COR-L47 (cell line): Measurements from ENCODE around the gene HS3ST3A1.

Experiments
- DNase-seq: peaks from one replicate; lab custom pipeline; 2025; lab: John Stamatoyannopoulos, UW

HS3ST3A1 gene

GRCh38 chr17:13598353-13599167 lies 3.2 kb downstream of the HS3ST3A1 start:
- no peak for DNase-seq

DNA sequence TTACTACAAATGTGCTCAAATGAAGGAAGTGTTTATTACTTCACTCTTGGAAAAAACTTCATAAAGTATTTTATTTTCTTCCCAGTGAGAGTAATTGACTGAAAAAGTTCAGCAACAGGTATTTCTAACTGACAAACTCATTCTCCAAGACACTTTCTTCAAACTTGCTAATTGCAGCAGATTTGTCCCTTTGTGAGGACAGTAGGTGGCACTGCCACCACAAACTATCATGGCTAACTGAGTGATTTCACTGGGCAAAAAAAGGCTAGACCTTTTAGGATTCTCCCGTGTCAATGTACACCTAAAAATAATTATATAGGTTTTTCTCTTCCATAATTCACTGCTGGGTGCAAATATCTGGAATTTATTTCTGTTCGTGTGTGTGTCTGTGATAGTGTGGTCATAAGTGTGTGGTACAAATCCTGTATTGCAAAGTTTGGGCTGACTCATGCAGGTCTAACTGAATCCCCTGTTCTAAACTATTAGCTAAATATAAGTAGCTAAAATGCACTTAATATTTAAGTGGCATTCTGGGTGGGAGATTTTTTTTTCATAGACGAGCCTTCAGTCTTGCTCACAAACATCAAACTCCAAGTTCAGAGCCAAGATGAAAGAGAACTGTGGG lies 3.9 kb downstream of the HS3ST3A1 start:
- DNase-seq, result no peak

DNA sequence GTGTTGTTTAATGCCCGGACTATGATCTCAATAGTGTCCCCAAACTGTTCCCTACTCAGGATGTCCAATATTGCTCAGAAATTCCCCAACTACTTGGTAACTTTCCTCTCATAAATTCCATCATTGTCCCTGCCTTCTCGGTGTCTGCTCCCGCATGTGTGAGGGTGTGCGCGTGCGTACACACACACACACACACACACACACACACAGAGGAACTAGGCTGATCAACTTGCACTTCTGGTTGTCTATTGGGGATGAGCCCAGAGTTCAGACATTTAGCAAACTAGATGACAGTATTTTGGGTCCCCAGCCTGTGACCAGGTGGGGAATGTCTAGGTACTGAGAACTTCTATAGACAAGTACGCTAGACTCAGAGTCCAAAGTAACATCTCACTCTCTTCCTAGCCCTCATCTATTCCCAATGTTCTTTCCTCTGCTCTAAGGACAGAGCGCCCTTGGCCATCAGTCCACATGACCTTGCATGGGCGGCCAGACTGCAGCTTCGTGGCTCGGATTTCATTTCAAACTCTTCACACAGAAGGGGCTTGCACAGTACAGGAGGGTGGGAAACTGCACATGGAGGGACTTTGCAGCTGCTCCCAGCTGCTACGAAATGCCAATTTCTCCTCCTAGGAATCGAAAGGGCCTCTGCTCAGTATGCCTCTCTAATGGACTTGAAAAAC lies 5.3 kb downstream of the HS3ST3A1 start:
- DNase-seq, result no peak

- DNase-seq, result no peak
Observed at GRCh38 chr17:13595599-13595899, 6.2 kb downstream of the HS3ST3A1 start.

DNA sequence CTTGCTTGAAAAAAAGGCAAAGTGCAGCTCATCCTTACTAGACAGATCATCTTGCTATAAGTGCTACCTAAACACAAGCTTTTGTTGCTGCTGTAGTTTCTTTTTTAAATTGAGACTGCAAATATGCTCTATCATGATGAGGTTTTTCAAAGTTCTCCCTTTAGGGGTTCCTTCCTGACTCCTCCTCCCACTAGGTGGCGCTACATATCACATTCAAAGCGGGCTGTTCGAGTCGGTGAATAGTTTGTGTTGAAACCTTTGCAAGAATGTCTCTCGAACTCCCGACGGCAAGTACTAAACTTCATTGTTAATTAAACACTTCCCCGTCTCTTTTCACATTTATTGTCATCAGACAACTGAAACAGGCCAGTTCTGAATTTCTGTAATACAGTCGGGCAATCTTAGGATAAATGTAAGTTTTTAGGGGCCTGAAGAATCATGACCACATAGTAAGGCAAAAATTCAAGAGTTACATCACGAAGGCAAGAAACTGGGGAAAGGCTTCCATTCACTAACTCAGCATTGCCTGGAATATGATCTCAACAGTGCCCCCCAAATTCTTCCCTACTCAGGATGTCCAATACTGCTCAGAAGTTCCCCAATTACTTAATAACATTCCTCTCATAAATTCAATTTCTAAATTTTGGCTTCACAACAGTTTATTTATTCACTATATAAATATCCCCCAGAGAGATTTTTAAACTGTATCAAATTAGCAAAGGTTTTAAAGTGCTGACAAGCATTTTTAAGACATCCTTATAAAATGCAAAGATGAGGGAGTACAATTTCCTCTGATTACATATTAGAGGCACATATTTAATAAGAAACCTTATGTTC lies 6.7 kb downstream of the HS3ST3A1 start:
- DNase-seq, result no peak

- no peak for DNase-seq
Observed at GRCh38 chr17:13594310-13594709, 7.4 kb downstream of the HS3ST3A1 start.

DNA sequence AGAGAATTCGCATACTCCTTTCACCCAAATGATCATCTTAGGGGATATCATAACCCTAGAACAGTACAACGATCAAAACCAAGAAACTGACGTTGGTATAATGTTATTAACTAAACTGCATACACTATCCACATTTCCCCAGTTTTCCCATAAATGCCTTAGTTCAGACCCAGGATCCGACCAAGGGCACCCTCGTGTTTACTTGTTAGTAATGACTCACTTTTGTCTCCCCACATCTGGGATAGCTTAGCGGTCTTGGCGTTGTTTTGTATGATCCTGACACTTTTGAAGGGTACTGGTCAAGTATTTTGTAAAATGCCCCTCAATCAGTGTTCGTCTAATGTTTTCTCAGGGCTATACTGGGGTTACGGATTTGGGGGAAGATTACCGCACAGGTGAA lies 8.0 kb downstream of the HS3ST3A1 start:
- DNase-seq, result no peak

- no peak for DNase-seq
Observed at GRCh38 chr17:13593021-13593751, 8.5 kb downstream of the HS3ST3A1 start.

DNA sequence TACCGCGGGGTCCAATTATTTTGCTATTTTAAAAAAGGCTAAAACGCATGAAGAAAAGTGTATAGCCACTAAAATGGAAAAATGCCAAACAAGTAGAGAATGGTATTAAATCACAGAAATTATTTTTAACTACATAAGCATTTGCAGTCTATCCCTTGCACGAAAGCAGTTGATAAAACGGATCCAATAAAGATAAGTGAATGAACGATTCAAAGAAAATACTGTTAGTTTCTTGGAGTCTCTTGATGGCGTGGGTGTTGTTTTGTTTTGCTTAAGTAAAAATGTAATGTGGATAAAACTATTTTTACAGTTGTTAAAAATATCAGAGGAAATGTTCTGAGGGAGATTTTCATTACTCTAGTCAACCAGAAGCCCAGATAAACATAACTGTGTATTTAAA lies 9.3 kb downstream of the HS3ST3A1 start:
- no peak for DNase-seq

GRCh38 chr17:13590441-13590840 lies 11.3 kb downstream of the HS3ST3A1 start:
- DNase-seq, result no peak

- no peak for DNase-seq
Observed at GRCh38 chr17:13589658-13590057, 12.1 kb downstream of the HS3ST3A1 start.

DNA sequence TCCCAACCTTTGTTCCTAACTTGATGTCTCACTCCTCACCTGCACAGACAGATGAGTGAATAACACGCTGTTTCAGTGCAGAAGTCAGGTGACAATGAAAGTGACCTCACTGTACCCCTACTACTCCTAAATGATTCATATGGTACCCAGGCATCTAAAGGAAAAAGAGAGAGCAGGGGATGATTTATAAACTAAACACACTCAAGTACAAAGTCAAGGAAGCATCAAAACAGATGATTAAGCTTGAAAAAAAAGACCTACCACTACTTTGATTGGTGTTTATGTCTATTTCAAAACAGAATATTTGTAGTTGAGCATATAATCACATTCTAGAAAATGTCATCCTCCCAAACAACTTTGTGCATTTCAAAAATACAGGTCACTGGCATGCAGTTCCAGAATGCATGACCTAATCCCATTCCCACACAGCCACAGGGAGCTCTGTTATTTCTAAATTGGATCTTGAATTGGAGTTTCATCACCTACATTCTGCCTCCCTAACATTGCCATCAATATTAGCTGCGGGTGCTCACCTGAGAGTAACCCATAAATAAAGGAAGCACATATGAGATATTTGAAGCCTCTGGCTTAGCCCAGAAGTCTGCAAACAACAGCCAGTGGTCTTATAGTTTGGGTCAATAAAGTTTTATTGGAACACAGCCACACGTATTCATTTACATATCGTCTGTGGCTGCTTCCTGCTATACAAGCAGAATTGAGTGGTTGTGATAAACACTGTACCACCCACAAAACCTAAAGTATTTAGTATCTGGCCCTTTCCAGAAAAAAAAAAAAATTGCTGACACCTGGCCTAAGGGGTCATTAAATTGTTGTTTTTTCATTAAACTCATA lies 14.0 kb downstream of the HS3ST3A1 start:
- no peak for DNase-seq

GRCh38 chr17:13584701-13585080 lies 17.0 kb downstream of the HS3ST3A1 start:
- no peak for DNase-seq

DNA sequence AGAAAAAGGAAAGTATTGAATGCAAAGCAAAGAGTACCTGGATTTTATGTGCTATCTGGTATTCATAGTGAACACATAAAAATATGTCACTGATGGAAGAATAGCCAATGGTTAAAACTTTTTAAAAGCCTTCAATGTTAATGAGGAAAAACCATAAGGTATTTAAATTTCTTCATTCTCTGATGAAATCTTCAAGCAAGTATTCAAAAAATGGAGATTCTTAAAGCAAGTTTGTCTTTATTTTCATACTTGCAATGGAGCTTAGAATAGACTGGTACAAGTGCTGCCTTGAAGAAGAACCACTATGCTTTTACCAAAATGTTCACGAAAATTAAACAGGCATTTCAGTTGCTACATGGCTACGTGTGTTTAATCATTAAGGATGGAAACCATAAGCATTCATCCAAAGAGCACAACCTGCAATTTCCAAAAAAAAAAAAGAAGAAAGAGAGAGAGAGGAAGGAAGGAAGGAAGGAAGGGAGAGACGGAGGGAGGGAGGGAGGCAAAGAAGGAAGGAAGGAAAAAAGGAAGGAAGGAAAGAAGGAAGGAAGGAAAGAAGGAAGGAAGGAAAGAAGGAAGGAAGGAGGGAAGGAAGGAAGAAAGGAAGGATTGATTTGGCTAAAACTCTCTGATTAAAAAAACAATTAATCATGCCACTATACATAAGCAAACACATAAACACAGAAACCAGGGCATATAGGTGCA lies 17.6 kb downstream of the HS3ST3A1 start:
- DNase-seq, result no peak

DNA sequence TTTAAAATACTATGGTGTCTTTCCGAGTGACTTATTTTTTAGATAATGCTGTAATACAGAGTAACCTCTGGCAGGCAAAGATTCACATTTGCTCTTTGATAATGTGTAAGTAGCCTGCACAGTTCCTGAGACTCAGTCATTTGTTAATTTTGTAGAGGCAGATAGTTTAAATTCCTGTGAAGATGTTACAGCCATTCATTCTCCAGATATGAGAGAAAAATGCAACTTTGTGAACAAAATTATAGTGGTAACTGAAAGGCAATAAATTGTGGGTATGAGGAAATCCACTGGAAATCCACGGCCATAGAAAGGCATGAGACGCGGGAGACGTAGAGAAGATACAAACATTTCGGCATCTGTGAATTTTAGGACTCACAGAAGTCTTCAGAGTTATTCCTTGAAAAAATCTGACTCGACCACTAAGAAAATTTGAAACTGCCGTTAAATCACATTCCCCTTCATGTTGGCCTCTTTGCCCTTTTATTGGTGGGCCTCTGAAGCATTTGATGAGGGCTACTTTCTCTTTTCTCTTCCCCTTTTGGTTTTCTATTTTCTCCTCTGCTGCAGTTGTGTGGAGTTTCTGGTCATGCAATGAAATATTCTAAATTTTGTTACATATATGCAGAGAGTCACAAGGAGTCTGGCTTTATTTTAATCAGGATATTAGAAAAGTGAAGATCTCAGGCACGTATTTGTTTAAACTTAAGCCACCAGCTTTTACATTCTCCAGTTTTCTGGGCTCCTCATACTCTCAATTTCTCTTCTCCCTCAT lies 18.8 kb downstream of the HS3ST3A1 start:
- DNase-seq, result no peak

DNA sequence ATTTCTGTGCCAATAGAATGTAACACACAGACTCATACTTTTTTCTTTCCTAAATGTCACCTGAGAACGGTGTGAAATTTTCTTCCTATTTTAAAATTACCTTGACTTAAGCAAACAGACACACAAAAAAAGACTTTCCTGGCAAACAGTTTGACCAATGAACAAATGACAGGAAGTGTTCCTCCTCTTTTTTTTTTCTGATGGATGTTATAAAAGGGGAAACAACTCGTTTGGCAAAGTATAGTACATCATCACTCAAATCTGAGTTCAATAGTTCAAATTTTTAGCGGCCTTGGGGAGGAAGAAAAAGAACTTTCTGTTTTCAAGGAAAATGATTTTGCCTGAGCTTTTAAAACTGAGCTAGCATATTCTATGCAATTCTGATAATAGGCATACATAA lies 19.8 kb downstream of the HS3ST3A1 start:
- DNase-seq, result no peak

GRCh38 chr17:13580790-13581189 lies 20.9 kb downstream of the HS3ST3A1 start:
- DNase-seq, result no peak

DNA sequence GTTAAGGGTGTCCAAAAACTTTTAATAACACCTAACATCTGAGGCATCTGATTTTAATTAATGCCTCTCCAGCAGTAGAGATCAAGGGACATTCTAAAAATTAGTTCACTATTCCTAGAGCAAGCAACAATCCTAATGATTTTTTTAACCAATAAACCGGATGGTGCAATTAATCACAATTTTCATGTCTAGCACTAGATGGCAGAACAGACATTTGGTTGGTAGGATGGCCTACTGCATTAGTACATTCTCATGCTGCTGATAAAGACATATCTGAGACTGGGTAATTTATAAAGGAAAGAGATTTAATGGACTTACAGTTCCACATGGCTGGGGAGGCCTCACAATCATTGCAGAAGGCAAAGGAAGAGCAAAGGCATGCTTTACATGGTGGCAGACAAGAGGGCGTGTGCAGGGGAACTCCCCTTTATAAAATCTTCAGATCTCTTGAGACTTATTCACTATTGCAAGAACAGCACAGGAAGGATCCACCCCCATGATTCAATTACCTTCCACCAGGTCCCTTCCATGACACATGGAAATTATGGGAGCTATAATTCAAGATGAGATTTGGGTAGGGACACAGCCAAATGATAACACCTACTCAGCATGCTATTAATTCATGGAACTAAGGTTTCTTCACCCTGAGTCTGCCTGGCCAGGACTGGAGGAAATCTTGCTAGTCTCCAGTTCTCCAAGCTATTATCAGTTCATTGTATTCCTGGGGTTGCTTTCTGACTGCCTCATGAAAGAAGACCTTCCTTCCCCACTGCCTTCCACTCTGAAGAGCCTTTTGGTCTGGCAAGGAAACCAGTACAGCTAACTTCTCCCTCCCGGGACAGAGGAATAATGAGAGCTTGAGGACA lies 24.8 kb downstream of the HS3ST3A1 start:
- no peak for DNase-seq
